HG03280 (cell line): ENCODE measurements around the gene CHTOP.
"Not testable (repeated sequence)": the region's sequence is repeated elsewhere in the genome, so short reads cannot be mapped to it uniquely, and the experiment has no call there.

Experiments used
- ATAC-seq: cut with Tn5 transposase; IDR thresholded peaks from one replicate; pipeline ENCODE4 v1.9.1; 2021; ENCODE audit warnings: mild to moderate bottlenecking, moderate library complexity; ENCODE audit not compliant: unreplicated experiment

CHTOP gene

DNA sequence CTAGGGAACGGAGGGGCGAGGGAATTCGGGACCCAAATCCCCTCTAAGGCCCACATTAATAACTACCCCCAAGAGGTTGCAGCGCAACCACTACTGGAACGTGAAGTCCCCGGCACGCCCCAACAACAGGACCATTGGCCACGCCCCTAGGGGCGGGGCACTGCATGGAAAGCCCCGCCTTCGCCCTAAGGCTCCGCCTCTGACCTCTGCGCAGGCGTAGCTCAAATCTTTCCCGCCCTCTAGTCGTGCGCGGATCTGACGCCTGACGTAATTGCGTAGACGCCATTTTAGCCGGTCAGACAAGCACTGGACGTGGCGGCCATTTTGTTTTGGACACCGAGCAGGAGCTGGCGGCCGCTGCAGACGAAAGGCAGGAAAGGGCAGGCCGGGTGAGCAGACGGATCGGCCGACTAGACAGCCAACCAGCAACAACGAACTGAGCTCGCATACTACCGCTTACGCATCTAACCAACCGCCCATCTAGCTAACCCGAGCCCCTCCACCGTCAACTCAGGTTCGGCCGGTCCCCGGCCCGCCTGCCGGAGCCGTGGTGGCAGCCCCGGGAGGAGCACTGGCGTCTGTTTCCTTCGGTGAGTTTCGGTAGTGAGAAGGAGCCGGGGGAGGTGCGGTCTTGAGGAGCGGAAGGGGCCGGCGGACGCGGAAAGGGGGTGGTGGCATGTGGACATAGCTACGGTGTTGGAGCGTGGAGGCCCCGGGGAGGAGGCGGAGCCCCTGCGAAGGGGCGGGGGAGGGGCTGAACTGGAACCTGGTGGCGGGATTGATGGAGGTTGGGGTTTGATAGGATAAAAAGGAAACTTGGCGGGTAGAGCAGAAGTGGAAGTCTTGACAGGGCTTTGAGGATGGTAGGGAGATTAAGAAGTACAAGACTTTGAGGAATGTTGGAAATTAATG lies at the start of gene CHTOP:
TSS of gene CHTOP (plus strand) at position 313 of the 912 bp plus-strand sequence. CDS start 2,523 bp downstream, outside the sequence.
- ATAC-seq, result peak; percentile 94

DNA sequence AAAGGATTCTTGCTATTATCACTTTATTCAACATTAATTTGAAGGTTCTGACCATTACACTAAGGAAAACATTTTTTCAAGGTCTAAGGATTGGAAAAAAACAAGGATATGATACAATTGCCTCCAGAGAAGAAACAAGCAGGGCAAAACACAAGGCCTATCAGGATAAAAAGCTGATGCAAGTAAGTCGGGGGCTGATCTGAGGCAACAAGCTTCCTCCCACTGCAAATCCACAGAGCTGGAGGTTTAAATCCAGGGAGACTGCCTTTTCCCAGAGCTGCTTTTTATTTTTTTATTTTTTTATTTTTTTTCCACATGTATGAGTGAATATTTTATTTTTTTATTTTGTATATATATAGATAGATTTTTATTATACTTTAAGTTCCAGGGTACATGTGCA lies 48.9 kb upstream of the CHTOP start:
- no peak for ATAC-seq

DNA sequence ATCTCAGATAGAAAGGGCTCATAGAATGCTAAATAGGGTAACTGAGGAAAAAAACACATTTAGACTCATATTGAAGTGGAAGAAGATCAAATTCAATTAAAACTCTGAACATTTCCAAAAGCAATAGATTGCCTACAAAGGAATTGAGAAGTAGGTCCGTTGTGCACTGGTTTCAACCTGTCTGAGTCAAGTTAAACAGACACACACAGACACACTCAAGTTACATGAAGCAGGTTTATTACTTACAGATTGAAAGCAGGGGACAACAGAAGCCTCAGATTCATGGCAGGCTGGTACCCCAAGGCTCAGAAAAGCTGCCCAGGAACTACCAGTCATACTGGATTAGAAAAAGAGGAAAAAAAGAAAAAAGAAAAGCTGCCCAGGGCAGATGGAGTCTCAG lies 47.5 kb upstream of the CHTOP start:
- ATAC-seq, result no peak

- ATAC-seq, result no peak
Measured at GRCh38 chr1:153587314-153587713, 46.6 kb upstream of the CHTOP start.

GRCh38 chr1:153588033-153588432 lies 45.8 kb upstream of the CHTOP start:
- not testable (repeated sequence) for ATAC-seq

DNA sequence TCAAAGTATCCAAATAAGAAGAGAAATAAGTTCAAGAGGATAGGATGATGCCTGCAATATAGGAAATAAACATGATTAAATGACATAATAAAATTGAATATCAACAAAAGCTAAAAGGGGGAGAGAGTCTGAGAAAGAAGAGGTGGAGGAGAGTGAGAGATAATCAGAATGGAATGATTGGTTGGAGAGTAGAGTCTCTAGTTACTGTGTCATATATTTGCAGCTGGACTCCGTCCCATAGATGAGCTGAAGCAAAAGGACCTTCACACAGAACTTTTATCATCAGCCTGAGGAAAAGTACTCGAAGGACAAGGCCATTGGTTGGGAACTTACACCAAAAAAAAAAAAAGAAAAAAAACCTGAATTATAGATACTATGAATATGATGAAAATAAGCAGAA lies 45.4 kb upstream of the CHTOP start:
- no peak for ATAC-seq

- no peak for ATAC-seq
Measured at GRCh38 chr1:153592748-153593147, 41.1 kb upstream of the CHTOP start.

DNA sequence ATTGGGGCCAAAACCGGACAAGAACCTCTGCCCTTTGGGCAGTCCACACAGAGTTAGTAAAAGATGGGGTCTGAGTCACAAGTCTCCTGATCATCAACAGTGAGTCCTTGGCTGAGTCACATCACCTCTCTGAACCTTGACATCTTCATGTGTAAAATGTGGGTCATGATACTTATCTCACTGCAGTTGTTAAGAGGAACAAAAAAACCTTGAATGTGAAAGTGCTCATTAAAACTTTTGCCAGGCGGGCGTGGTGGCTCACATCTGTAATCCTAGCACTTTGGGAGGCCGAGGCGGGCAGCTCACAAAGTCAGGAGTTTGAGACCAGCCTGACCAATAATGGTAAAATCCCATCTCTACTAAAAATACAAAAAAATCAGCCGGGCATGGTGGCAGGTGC lies 36.7 kb upstream of the CHTOP start:
- ATAC-seq, result no peak

- peak; percentile 96 for ATAC-seq
Measured at GRCh38 chr1:153598309-153599172, 35.3 kb upstream of the CHTOP start.

DNA sequence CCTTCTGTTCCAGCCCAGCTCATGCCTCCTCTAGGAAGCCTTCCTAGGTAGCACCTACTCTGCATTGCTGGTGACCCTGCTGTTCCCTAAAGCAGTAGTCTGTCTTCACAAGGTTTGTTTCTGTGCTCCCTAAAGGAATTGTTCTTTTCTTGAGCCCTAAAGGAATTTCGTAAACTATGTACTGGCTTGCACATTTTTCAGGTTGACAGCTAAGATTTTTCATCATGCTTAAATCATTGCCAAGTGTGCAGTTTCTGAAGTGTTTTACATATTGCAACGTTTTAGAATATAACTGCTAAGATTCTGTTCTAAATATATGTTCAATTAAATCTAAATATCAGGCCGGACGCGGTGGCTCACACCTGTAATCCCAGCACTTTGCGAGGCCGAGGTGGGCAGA lies 34.0 kb upstream of the CHTOP start:
- no peak for ATAC-seq

DNA sequence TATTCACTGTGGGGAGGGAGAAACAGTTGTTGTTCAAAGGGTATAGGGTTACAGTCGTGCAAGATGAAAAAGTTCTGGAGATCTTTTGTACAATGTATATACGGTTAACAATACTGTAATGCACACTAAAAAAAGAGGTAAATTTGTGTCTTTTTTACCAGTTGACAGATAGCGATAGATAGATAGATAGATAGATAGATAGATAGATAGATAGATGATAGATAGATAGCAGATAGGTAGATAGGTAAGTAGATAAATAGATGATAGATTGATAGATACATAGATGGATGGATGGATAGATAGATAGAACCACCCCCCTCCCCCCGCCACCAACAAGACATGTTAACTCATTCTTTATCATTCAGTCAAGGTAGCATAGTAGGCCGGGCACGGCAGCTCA lies 31.1 kb upstream of the CHTOP start:
- ATAC-seq, result no peak

DNA sequence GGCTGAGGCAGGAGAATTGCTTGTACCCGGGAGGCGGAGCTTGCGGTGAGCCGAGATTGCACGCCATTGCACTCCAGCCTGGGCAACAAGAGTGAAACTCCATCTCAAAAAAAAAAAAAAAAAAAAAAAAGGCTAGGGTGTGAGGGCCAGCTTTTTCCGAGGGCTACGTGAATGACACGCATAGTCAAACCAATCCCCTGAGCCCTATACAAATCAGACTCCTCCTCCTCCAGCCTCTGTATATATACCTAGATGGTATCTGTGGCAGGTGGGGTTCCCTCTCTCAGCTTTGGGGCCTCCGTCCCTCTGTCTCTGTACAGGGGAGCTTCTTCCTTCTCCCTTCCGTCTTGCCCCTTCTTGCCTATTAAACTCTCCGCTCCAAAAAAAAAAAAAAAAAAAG lies 27.7 kb upstream of the CHTOP start:
- ATAC-seq, result no peak

GRCh38 chr1:153607381-153607780 lies 26.5 kb upstream of the CHTOP start:
- ATAC-seq, result no peak

GRCh38 chr1:153608089-153608682 lies 25.7 kb upstream of the CHTOP start:
- ATAC-seq, result no peak

- ATAC-seq, result no peak
Measured at GRCh38 chr1:153608742-153609584, 24.9 kb upstream of the CHTOP start.

- no peak for ATAC-seq
Measured at GRCh38 chr1:153609585-153609907, 24.3 kb upstream of the CHTOP start.

- ATAC-seq, result no peak
Measured at GRCh38 chr1:153610334-153610733, 23.5 kb upstream of the CHTOP start.

- ATAC-seq, result no peak
Measured at GRCh38 chr1:153610811-153611301, 23.0 kb upstream of the CHTOP start.

GRCh38 chr1:153611356-153611755 lies 22.5 kb upstream of the CHTOP start:
- no peak for ATAC-seq

DNA sequence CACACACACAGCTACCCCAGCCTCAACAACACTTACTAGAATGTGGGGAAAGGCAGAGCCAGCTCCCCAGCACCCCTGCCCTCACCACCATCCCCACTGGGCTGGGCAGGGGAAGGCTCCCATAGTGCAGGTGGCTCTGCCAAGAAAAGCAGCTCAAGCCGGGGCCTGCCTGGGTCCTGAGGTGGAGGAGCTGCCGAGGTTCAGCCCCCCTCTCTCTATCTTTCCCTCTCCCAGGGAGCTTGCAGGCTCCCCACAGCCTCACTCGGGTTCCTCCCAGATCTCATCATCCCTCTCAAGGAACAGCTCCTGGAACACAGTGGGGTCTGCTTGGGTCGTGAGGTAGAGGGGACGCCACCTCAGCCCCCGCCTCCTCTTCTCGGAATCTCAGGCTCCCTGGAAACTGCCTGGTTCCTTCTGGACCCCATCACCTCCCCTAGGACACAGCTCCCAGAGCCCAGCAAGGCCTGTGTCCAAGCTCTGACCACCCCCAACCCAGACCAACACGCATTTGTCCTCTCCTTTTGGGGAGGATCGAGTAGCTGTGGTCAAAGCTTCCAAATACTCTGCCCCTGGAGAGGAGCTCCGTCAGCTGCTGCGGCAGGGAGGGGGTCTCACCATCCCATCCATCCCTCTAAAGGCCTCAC lies 21.6 kb upstream of the CHTOP start:
- no peak for ATAC-seq
